Umbilical cord (tissue), 2 donors: ENCODE data around the gene SLC6A3. TPM values are rescaled to one million over a fixed set of nuclear protein-coding genes. Genes with fewer than 3 reads are reported as not detected.
"Not testable (repeated sequence)": the region's sequence is repeated elsewhere in the genome, so short reads cannot be mapped to it uniquely, and the experiment has no call there.

Experiments used
- DNase-seq: peaks from one replicate; pipeline ENCODE4 v3.0.0-alpha.2; 2015; ENCODE audit warnings: low spot score
- total RNA-seq: library from RNA; depleted of rRNA; stranded (reverse); fragments of >200 nt; gene quantifications from one replicate; pipeline ENCODE4 v1.2.3, GENCODE V29; 2014; ENCODE audit warnings: low replicate concordance; ENCODE audit not compliant: insufficient read depth

SLC6A3 gene
- total RNA-seq, 1 donor from 2014 or later = 0.96 TPM

- no peak for DNase-seq
Observed at GRCh38 chr5:1478271-1479035, 33.2 kb upstream of the SLC6A3 start.

GRCh38 chr5:1477341-1477740 is 32.1 kb upstream of the SLC6A3 start:
- DNase-seq = peak; percentile 44

GRCh38 chr5:1476967-1477310 is 31.7 kb upstream of the SLC6A3 start:
- no peak for DNase-seq

GRCh38 chr5:1476181-1476966 is 31.1 kb upstream of the SLC6A3 start:
- no peak for DNase-seq

GRCh38 chr5:1475544-1475900 is 30.3 kb upstream of the SLC6A3 start:
- not testable (repeated sequence) for DNase-seq

GRCh38 chr5:1474866-1475543 is 29.8 kb upstream of the SLC6A3 start:
- no peak for DNase-seq

- no peak for DNase-seq
Observed at GRCh38 chr5:1474183-1474839, 29.1 kb upstream of the SLC6A3 start.

- DNase-seq = no peak
Observed at GRCh38 chr5:1473746-1474145, 28.5 kb upstream of the SLC6A3 start.

- DNase-seq = no peak
Observed at GRCh38 chr5:1472964-1473628, 27.9 kb upstream of the SLC6A3 start.

- DNase-seq = no peak
Observed at GRCh38 chr5:1471997-1472963, 27.0 kb upstream of the SLC6A3 start.

- DNase-seq = no peak
Observed at GRCh38 chr5:1471240-1471853, 26.1 kb upstream of the SLC6A3 start.

- DNase-seq = no peak
Observed at GRCh38 chr5:1470762-1471211, 25.5 kb upstream of the SLC6A3 start.

GRCh38 chr5:1468629-1469527 is 23.6 kb upstream of the SLC6A3 start:
- DNase-seq = no peak

GRCh38 chr5:1468247-1468612 is 23.0 kb upstream of the SLC6A3 start:
- DNase-seq = no peak

- DNase-seq = no peak
Observed at GRCh38 chr5:1467341-1468246, 22.4 kb upstream of the SLC6A3 start.

GRCh38 chr5:1466631-1467265 is 21.5 kb upstream of the SLC6A3 start:
- no peak for DNase-seq

- no peak for DNase-seq
Observed at GRCh38 chr5:1465966-1466471, 20.8 kb upstream of the SLC6A3 start.
